Peyer's patch (tissue), 4 donors: Measurements from ENCODE around the gene BICD1.

Source experiments
- CTCF ChIP-seq, 6 experiments: fragments of 450-650 bp in 4 of 6; fragments of 200-600 bp in 2 of 6; sonication (generic) in 1 of 6; IDR thresholded peaks; one replicate each; pipeline ENCODE4 v1.5.1; 2017 to 2019; ENCODE audit warnings: antibody characterized with exemption in 6 of 6, mild to moderate bottlenecking in 3 of 6, moderate library complexity in 1 of 6
- POLR2A ChIP-seq, 2 donors: fragments of 450-650 bp; IDR thresholded peaks; one replicate each; pipeline ENCODE4 v1.5.1; 2017; ENCODE audit warnings: antibody characterized with exemption in 2 of 2, mild to moderate bottlenecking in 2 of 2, moderate library complexity in 2 of 2

GRCh38 chr12:32145096-32145495 is 38.4 kb downstream of the BICD1 start:
- no peak for TF ChIP-seq CTCF (IDR thresholded peaks at IDR 0.05)
- no peak for TF ChIP-seq POLR2A (IDR thresholded peaks at IDR 0.05)
